Activated CD4-positive, CD25-positive, alpha-beta regulatory T cell treated with anti-CD3 and anti-CD28 coated beads, Interleukin-2, amount 50 U/mL, for 72 hours (primary cell): Measurements from ENCODE around the gene LRRTM4.
"Not testable (repeated sequence)": the region's sequence is repeated elsewhere in the genome, so short reads cannot be mapped to it uniquely, and the experiment has no call there.

Experiments
- DNase-seq: peaks from one replicate; pipeline ENCODE4 v3.0.0; 2021

The LRRTM4 gene

DNA sequence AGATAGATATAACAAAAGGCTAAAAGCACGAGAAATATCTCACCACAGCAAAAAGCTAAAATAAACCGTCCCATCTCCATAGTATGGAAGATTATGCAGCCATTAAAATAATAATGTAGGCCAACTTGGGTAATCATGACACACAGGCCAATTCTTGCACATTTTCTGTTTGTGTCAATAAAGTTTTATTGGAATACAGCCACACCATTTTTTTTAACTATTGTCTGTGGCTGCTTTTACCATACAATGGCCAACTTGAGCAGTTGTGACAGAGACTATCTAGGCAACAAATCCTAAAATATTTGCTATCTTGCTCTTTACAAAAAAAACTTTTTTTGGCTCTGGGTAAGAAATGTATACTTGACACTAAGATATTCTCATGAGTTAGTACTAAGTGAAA, 212.5 kb downstream of the LRRTM4 start:
- no peak for DNase-seq

- no peak for DNase-seq
Observed at GRCh38 chr2:77301441-77301840, 220.7 kb downstream of the LRRTM4 start.

DNA sequence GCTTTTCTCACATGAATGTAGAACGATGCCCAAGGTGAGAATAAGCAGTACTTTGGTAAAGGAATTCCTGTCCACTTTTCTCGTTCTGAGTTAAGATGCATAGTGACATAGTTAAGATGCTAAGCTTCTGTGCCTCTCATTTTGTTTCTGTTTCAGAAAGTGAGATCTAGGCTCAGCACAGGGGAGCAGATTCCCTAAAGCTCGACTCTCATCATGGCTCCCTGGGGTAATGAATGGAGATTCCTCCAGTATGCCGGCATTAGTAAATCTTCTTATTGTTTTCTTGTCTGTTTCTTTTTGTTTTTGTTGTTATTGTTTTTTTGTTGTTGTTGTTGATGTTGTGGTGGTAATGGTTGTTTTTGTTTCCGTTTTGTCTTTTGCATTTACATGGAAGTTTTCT, 225.4 kb downstream of the LRRTM4 start:
- DNase-seq: no peak

GRCh38 chr2:77294474-77294873, 227.7 kb downstream of the LRRTM4 start:
- DNase-seq: no peak

- DNase-seq: no peak
Observed at GRCh38 chr2:77284353-77284752, 237.8 kb downstream of the LRRTM4 start.

- no peak for DNase-seq
Observed at GRCh38 chr2:77271262-77271661, 250.9 kb downstream of the LRRTM4 start.

- DNase-seq: no peak
Observed at GRCh38 chr2:77270433-77270832, 251.7 kb downstream of the LRRTM4 start.

- no peak for DNase-seq
Observed at GRCh38 chr2:77268626-77269025, 253.6 kb downstream of the LRRTM4 start.

DNA sequence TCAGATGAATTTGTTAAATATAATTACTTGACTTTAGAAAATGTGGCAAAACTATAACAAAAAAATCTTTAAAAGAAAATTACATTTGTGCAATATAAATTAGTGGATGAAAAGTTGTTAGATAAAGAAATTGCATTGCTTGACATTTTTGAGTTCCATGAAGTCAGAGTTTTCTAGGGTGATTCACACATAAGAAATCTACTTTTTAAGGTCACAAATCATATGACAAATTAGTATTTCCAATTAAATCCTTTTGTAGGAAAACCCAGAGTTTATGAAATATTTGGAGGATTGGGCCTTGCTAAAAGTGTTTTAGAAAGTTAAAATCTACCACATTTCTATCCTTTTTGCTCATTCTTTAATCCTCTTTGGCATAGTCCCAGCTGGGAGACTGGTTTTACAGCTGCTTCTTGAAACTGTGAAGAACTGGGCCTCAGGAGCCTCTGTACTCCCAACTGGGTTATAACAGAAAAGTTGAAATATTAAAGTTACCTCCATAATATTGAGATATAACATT, 289.2 kb downstream of the LRRTM4 start:
- no peak for DNase-seq

- no peak for DNase-seq
Observed at GRCh38 chr2:77228391-77228790, 293.8 kb downstream of the LRRTM4 start.

- DNase-seq: no peak
Observed at GRCh38 chr2:77210725-77211124, 311.5 kb downstream of the LRRTM4 start.

- DNase-seq: no peak
Observed at GRCh38 chr2:77207331-77207730, 314.8 kb downstream of the LRRTM4 start.

GRCh38 chr2:77201755-77202154, 320.4 kb downstream of the LRRTM4 start:
- no peak for DNase-seq

GRCh38 chr2:77199411-77199810, 322.8 kb downstream of the LRRTM4 start:
- no peak for DNase-seq

DNA sequence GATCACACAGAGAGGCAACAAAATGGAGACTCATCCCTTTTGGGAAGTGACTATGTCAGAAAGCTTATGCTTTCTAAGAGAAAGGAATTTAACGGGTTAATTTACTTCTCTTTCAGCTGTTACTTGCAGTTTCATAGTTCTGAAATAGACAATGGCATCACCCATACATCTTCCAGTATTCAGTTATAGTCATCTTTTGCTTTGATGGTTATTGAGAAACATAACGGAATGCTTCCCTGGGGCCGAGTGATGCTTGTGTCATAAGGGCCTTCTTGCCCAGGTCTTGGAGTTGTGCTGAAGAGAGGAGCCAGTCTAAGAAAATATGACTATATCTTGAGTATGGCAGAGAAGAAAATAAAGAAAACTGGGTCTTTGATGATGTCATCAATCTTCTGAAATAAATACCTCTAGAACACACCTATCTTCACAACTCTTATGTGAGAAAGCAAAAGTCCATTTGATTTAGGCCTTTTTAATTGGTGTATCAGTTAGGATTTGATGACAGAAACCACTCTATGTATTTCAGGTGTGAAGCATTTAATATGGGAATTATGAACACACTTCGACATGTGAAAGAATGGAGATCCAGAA, 328.2 kb downstream of the LRRTM4 start:
- no peak for DNase-seq

- DNase-seq: no peak
Observed at GRCh38 chr2:77192811-77193289, 329.3 kb downstream of the LRRTM4 start.

DNA sequence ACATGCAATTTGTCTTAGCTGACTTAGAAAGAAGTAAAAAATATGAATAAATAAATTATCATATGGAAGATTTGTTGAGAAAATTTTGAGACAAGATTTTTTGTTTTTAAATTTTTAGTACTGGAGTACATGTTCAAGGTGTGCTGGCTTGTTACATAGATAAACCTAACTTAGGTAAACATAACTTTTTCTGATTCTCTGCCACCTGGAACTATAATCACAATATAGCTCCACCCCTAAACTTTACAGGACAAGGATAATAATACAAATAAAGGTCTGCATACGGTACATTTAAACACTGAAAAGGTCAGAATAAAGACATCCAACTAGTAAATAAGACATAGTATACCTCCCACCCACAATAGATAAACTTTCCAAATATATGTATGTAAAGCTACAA, 330.5 kb downstream of the LRRTM4 start:
- DNase-seq: no peak

DNA sequence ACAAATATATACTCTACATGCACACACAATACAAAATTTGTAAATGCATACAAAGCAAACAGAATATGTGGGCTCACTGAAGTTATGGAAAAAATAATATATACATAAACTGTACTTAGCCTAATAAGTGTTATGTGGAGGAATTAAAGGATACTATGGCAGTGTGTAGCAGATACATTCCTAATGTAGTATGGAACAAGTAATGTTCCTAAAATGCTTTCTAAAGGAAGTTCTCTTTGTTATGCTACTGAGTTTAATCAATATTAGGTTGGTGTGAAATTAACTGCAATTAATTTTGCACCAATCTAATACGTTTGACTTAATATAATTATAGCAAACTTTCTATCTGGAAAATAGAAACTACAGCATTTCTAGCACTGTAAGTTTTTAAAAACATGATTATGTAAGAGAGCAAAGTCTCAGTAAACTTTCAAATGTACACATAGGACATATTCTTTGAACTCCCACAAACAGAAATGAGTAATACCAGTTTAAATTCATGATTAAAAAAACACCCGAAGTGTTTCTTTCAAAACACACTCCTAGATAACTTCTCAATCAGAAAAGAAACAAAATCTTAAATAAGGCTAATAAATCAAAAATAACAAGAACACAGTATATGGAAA, 331.3 kb downstream of the LRRTM4 start:
- DNase-seq: no peak

GRCh38 chr2:77185052-77185451, 337.1 kb downstream of the LRRTM4 start:
- no peak for DNase-seq

DNA sequence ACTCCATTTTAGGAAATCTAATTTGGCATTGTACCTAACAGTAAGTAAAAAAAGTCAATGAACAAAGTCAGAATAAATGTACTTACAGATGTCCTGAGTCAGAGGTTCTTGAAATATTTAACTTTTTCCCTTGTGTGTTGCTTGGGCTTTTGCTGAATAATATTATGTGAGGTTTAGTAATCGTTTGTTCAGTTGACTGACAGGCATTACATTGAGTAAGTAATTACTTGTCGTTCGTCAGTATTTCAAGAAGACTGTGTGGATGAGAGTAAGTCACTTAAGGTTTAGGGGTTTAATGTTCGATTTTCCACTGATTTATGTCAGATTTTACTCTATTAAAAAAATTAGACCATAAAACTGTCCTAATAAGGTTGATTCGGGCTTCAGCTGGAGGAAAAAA, 342.9 kb downstream of the LRRTM4 start:
- DNase-seq: no peak

DNA sequence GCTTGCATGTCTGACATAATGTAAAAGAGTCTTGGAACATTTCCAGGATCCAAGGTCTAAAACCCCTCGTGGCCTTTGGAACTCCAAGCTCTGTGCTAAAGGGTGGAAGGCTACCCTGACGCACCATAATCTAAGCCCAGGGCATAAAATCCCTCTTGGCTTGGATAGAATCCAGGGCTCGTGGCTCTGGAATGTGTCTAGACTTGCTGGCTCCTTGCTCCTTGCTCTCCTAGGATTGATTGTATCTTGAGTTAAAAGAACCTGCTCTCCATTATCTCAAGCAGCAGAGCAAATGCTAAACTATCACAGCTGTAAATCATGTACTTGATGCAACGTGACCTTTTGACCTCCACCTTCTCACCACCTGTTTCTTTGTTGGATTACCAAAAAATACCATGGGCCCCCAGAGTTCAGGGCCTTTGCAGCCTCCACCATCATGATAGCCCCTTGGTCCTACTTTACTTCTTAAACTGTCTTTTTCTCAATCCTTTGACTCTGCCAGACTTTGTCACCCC, 346.9 kb downstream of the LRRTM4 start:
- not testable (repeated sequence) for DNase-seq

- DNase-seq: no peak
Observed at GRCh38 chr2:77169426-77169825, 352.8 kb downstream of the LRRTM4 start.

DNA sequence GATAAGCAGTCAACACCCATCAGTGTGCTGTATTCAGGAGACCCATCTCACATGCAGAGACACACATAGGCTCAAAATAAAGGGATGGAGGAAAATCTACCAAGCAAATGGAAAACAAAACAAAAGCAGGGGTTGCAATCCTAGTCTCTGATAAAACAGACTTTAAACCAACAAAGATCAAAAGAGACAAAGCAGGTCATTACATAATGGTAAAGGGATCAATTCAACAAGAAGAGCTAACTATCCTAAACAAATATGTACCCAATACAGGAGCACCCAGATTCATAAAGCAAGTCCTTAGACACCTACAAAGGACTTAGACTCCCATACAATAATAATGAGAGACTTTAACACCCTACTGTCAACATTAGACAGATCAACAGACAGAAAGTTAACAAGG, 358.2 kb downstream of the LRRTM4 start:
- DNase-seq: not testable (repeated sequence)

DNA sequence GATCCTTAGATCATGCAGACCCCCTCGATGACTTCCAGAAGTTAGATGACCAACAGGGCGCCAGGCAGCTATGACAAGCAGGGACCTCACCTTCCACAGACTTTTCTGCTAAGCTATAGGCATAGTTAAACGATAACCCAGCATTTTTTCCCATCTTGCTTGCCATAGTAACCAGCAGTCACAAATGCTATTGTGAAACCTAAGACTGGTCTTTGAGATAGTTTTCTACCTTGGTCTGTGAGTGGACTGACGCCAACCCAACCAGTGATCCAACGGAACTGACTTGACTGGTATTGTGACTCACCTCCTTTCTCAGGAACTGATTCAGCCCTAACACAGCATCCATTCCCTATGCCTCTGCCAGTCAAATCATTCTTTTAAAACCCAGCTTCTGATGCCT, 361.2 kb downstream of the LRRTM4 start:
- no peak for DNase-seq

DNA sequence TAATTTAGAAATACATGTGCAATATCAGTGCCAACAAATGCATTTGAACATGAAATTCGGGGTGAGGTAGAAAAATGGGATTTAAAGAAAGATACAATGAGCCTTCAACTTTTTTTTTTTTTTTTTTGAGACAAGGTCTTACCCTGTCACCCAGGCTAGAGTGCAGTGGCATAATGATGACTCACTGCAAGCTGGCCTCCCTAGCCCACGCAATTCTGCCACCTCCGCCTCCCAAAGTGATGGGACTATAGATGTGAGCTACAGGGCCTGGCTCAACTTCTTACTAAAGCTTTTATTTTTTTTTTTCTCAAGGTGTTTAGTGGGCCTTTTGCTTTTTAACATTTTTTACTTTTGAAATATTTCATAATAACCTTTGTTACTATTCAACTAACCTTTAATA, 365.6 kb downstream of the LRRTM4 start:
- no peak for DNase-seq
